ENCODE data around the gene HP1BP3. TPM values are rescaled to one million over a fixed set of nuclear protein-coding genes. Genes with fewer than 3 reads are reported as not detected.

HP1BP3 gene
- total and polyA plus RNA-seq, 2 experiments from 2014 or later, result 89.1 to 112 TPM

- Mint-ChIP-seq H3K9me3 (peaks cover 2% of the 10 kb centered on the region; the same call in 1 of the 3 replicates), H3K27ac (no peak overlapping the region), H3K4me3 (no peak overlapping the region), H3K27me3 (ENCODE audit: insufficient read depth, low read depth, poor library complexity) (peaks cover 6% of the 10 kb centered on the region), H3K36me3 (ENCODE audit: low read depth) (peaks cover 18% of the 10 kb centered on the region), H3K4me1 (no peaks in the 10 kb centered on the region; the same call in 2 of the 3 replicates)
- Histone ChIP-seq H3K4me3 (no peak overlapping the region), H3K9me2 (ENCODE audit: insufficient read depth) (no peaks in the 10 kb centered on the region), H3K4me1 (ENCODE audit: insufficient read depth) (no peaks in the 10 kb centered on the region), H3K36me3 (ENCODE audit: insufficient read depth) (no peaks in the 10 kb centered on the region), H3K27ac (ENCODE audit: low read depth) (no peak overlapping the region), H4K20me1 (replicated peaks; ENCODE audit: insufficient read depth) (no peaks in the 10 kb centered on the region; the same call in 1 of the 2 replicates), H3K4me2 (no peak overlapping the region), H3K27me3 (ENCODE audit: insufficient read depth) (no peaks in the 10 kb centered on the region), H3K79me2 (replicated peaks; ENCODE audit: insufficient read depth) (no peaks in the 10 kb centered on the region), H2AFZ (no peak overlapping the region), H3F3A (replicated peaks; ENCODE audit: low read depth) (no peaks in the 10 kb centered on the region)
- ATAC-seq (no peak), DNase-seq (ENCODE audit: low spot score) (no peak)
- TF ChIP-seq POLR2AphosphoS5 (IDR thresholded peaks at IDR 0.05; ENCODE audit: low read depth) (no peak), EZH2 (IDR thresholded peaks at IDR 0.05; ENCODE audit: low read depth, unreplicated experiment) (no peak), STAT1 (IDR thresholded peaks at IDR 0.05; ENCODE audit: unreplicated experiment) (no peak), JUNB (IDR thresholded peaks at IDR 0.05; ENCODE audit: unreplicated experiment) (no peak), ZNF114 (CRISPR knock-in tag; IDR thresholded peaks at IDR 0.05) (no peak)
Measured at GRCh38 chr1:20703124-20703756, 83.9 kb downstream of the HP1BP3 start.

- Mint-ChIP-seq H3K4me3 (no peak overlapping the region), H3K27me3 (ENCODE audit: insufficient read depth, low read depth, poor library complexity) (peaks cover 3% of the 10 kb centered on the region), H3K9me3 (peaks cover 2% of the 10 kb centered on the region; the same call in 1 of the 3 replicates), H3K36me3 (ENCODE audit: low read depth) (peaks cover 13% of the 10 kb centered on the region), H3K27ac (no peak overlapping the region), H3K4me1 (peaks cover under 1% of the 10 kb centered on the region; the same call in 2 of the 3 replicates)
- DNase-seq (ENCODE audit: low spot score) (no peak), ATAC-seq (peak; percentile 22; the same call in 2 of the 3 replicates)
- H3K4me2 ChIP-seq, result no peak overlapping the region
- H4K20me1 ChIP-seq (replicated peaks; ENCODE audit: insufficient read depth), result no peaks in the 10 kb centered on the region; the same call in 1 of the 2 replicates
- TF ChIP-seq CTCF (conservative IDR thresholded peaks at IDR 0.05; ENCODE audit: low read depth in 2 of 2) (peak in 1 of 2 experiments; percentile 40; a peak in 3 of 4 replicates), EZH2phosphoT487 (IDR thresholded peaks at IDR 0.05; ENCODE audit: unreplicated experiment) (no peak)
- peaks cover 3% of the 10 kb centered on the region; the same call in 1 of the 2 replicates for H3K4me1 ChIP-seq (ENCODE audit: insufficient read depth)
- no peaks in the 10 kb centered on the region for H3K27me3 ChIP-seq (ENCODE audit: insufficient read depth)
- H3K9me2 ChIP-seq (ENCODE audit: insufficient read depth), result no peaks in the 10 kb centered on the region
- no peaks in the 10 kb centered on the region for H3K36me3 ChIP-seq (ENCODE audit: insufficient read depth)
- no peaks in the 10 kb centered on the region for H3K79me2 ChIP-seq (replicated peaks; ENCODE audit: insufficient read depth)
- no peak overlapping the region for H3K27ac ChIP-seq (ENCODE audit: low read depth)
- H3K4me3 ChIP-seq, result no peak overlapping the region
- no peak overlapping the region for H2AFZ ChIP-seq
- H3F3A ChIP-seq (replicated peaks; ENCODE audit: low read depth), result no peaks in the 10 kb centered on the region
Measured at GRCh38 chr1:20702416-20702815, 84.7 kb downstream of the HP1BP3 start.

DNA sequence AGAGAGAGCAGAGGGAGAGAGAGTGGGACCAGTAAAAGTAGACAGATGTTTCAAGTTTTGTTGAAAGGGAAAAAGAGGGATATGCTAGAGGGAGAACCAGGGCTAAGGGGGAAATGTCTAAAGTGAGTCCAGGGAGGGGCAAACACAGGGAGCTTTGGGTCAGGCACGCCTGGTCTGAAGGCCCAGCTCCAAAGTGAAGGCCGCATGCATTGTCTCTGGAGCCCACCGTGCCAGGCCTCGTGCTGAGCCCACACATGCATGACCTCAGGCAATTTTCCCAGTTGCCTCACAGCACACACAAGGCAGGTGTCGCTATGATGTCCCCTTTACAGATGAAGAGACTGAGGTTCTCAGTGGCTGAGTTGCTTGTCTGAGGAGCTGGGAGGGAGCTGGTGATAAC is 85.3 kb downstream of the HP1BP3 start:
- Mint-ChIP-seq H3K27ac (no peak overlapping the region), H3K36me3 (ENCODE audit: low read depth) (peaks cover 7% of the 10 kb centered on the region)
- no peak for ATAC-seq
- TF ChIP-seq JUNB (IDR thresholded peaks at IDR 0.05; ENCODE audit: unreplicated experiment), result no peak
- no peak for TF ChIP-seq CTCF (conservative IDR thresholded peaks at IDR 0.05; ENCODE audit: low read depth in 2 of 2)
- no peak for TF ChIP-seq EZH2 (IDR thresholded peaks at IDR 0.05; ENCODE audit: low read depth, unreplicated experiment)
- no peak for TF ChIP-seq NANOG (IDR thresholded peaks at IDR 0.05; ENCODE audit: borderline replicate concordance)
- no peak for TF ChIP-seq EZH2phosphoT487 (IDR thresholded peaks at IDR 0.05; ENCODE audit: unreplicated experiment)
- TF ChIP-seq POLR2AphosphoS5 (IDR thresholded peaks at IDR 0.05; ENCODE audit: low read depth), result no peak
- TF ChIP-seq ETS1 (IDR thresholded peaks at IDR 0.05), result no peak
- TF ChIP-seq CREB1 (CRISPR knock-in tag; IDR thresholded peaks at IDR 0.05; ENCODE audit: low read depth), result no peak

More for the DNA sequence above, 85.3 kb downstream of the HP1BP3 start:
- peaks cover 2% of the 10 kb centered on the region; the same call in 1 of the 3 replicates for H3K9me3 Mint-ChIP-seq
- peaks cover 4% of the 10 kb centered on the region; the same call in 2 of the 3 replicates for H3K4me1 Mint-ChIP-seq
- no peaks in the 10 kb centered on the region for H3K36me3 ChIP-seq (ENCODE audit: insufficient read depth)
- no peaks in the 10 kb centered on the region for H3K79me2 ChIP-seq (replicated peaks; ENCODE audit: insufficient read depth)
- no peaks in the 10 kb centered on the region for H3K27me3 ChIP-seq (ENCODE audit: insufficient read depth)
- H4K20me1 ChIP-seq (replicated peaks; ENCODE audit: insufficient read depth), result no peaks in the 10 kb centered on the region; the same call in 1 of the 2 replicates
- H3K4me1 ChIP-seq (ENCODE audit: insufficient read depth), result peaks cover 6% of the 10 kb centered on the region; the same call in 1 of the 2 replicates
- H3K27ac ChIP-seq (ENCODE audit: low read depth), result no peak overlapping the region
- H2AFZ ChIP-seq, result no peak overlapping the region
- H3K4me3 ChIP-seq, result no peak overlapping the region
- H3F3A ChIP-seq (replicated peaks; ENCODE audit: low read depth), result 0 out of 2 replicates have a peak, but pooled peaks cover 2% of the 10 kb centered on the region
- H3K9me2 ChIP-seq (ENCODE audit: insufficient read depth), result no peaks in the 10 kb centered on the region
- peaks cover 2% of the 10 kb centered on the region for H3K27me3 Mint-ChIP-seq (ENCODE audit: insufficient read depth, low read depth, poor library complexity)
- no peak for DNase-seq (ENCODE audit: low spot score)
- no peak overlapping the region for H3K4me2 ChIP-seq
- H3K4me3 Mint-ChIP-seq, result no peak overlapping the region
